B cell (primary cell): ENCODE measurements around the gene PPP4R4.

Experiments used
- CTCF ChIP-seq: fragments of 200-600 bp; IDR thresholded peaks from one replicate; pipeline ENCODE4 v1.8.0; 2022; ENCODE audit warnings: antibody characterized with exemption, mild to moderate bottlenecking
- EZH2 ChIP-seq: IDR thresholded peaks from 2 replicates; pipeline ENCODE4 v1.6.1; 2012; ENCODE audit warnings: borderline replicate concordance, low read depth, mild to moderate bottlenecking, moderate library complexity, low read length; ENCODE audit not compliant: insufficient read depth, poor library complexity, severe bottlenecking

GRCh38 chr14:94180655-94181271 is 6.6 kb downstream of the PPP4R4 start:
- peak; percentile 82 for TF ChIP-seq CTCF
- no peak for TF ChIP-seq EZH2
